Measurements from ENCODE around the gene ABLIM2. TPM values are rescaled to one million over a fixed set of nuclear protein-coding genes. Genes with fewer than 3 reads are reported as not detected.

The ABLIM2 gene
- total RNA-seq, 6 experiments from 2014 or later = 0.14 TPM; not detected in 5

DNA sequence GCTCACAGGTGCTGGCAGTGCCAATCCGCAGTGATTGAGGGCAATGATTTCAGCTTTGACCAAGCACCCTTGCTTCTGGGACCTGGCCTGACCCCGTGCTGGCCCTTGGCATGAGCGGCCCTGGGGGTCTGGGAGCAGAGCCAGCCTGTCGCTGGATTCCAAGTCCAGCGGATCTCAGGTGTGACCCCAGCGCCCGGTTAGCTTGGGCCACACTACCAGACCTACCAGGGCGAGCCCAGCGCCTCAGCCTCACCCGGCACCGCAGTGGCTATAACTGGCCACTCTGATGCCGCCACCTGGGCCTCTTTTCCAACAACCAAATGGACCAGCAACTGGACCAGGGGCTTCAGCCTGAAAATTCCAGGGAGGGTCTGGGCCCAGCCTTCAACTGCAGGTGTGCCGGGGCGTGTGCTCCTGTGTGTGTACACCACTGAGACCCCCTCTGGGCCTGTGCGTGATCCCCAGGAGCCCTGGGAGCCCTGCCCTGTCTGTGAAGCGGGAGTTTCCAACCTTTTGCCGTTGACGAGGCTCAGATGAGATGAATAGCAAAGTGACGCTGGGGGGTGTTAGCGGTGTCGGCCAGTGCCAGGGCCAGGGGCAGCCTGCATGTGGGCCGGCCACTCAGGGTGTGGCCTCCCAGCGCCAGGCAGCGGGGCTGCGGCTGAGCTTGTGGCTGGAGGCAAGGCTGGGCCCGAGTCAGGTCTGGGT lies 41.1 kb upstream of the ABLIM2 start:
- Mint-ChIP-seq H3K4me3 (peak overlapping the region; percentile 43; the same call in 1 of the 2 replicates), H3K4me1 (ENCODE audit: low read depth) (peaks cover 14% of the 10 kb centered on the region), H3K36me3 (ENCODE audit: low read depth) (no peaks in the 10 kb centered on the region), H3K9me3 (no peaks in the 10 kb centered on the region), H3K27ac (no peak overlapping the region), H3K27me3 (ENCODE audit: insufficient read depth) (peaks cover 15% of the 10 kb centered on the region)
- TF ChIP-seq, protein P1, sequence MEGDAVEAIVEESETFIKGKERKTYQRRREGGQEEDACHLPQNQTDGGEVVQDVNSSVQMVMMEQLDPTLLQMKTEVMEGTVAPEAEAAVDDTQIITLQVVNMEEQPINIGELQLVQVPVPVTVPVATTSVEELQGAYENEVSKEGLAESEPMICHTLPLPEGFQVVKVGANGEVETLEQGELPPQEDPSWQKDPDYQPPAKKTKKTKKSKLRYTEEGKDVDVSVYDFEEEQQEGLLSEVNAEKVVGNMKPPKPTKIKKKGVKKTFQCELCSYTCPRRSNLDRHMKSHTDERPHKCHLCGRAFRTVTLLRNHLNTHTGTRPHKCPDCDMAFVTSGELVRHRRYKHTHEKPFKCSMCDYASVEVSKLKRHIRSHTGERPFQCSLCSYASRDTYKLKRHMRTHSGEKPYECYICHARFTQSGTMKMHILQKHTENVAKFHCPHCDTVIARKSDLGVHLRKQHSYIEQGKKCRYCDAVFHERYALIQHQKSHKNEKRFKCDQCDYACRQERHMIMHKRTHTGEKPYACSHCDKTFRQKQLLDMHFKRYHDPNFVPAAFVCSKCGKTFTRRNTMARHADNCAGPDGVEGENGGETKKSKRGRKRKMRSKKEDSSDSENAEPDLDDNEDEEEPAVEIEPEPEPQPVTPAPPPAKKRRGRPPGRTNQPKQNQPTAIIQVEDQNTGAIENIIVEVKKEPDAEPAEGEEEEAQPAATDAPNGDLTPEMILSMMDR (IDR thresholded peaks at IDR 0.05) = no peak
- DNase-seq = no peak

DNA sequence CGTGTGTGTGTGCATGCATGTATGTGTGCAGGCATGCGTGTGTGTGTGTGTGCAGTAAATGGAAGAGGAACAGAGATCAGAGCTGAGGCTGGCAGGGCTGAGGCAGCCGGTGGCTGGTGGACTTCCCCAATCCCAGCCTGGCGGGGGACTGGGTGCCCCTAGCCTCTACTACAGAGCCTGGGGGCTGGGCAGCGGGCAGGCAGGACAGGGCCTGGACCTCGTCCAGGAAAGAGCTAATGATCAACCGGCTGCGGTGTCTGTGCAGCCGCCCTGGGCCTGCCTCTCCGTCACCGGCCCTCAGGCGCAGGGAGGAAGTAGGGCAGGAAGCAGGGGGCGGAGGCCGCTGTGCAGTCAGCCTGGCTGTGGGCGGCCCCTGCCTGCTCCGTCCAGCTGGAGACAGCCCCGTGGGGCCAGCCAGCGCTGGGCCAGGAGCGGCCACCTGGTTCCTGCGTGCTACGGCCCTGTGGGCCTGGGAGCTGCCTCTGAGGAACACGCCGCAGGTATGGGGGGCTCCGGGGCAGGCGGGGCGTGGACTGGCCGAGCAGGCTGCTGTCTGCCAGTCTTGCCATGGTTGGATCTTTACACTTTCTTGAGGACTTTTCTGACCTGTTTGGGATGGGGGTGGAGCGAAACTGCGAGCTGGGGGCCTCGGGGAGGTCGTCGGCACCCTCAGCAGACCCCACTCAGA lies 40.4 kb upstream of the ABLIM2 start, which contains the start of gene SH3TC1:
TSS of gene SH3TC1 (plus strand) at position 385 of the 688 bp plus-strand sequence. CDS start 5,905 bp downstream, outside the sequence.
- H3K27ac Mint-ChIP-seq = no peak within 1 kb of the TSS
- peaks cover 14% of the 10 kb centered on the region for H3K4me1 Mint-ChIP-seq (ENCODE audit: low read depth)
- H3K36me3 Mint-ChIP-seq (ENCODE audit: low read depth) = no peaks in the 10 kb centered on the region
- H3K9me3 Mint-ChIP-seq = no peaks in the 10 kb centered on the region
- peak within 1 kb of the TSS; percentile 43; the same call in 1 of the 2 replicates for H3K4me3 Mint-ChIP-seq
- TF ChIP-seq, protein P1 (IDR thresholded peaks at IDR 0.05) = no peak
- peaks cover 16% of the 10 kb centered on the region for H3K27me3 Mint-ChIP-seq (ENCODE audit: insufficient read depth)
- peak; percentile 83 for DNase-seq

DNA sequence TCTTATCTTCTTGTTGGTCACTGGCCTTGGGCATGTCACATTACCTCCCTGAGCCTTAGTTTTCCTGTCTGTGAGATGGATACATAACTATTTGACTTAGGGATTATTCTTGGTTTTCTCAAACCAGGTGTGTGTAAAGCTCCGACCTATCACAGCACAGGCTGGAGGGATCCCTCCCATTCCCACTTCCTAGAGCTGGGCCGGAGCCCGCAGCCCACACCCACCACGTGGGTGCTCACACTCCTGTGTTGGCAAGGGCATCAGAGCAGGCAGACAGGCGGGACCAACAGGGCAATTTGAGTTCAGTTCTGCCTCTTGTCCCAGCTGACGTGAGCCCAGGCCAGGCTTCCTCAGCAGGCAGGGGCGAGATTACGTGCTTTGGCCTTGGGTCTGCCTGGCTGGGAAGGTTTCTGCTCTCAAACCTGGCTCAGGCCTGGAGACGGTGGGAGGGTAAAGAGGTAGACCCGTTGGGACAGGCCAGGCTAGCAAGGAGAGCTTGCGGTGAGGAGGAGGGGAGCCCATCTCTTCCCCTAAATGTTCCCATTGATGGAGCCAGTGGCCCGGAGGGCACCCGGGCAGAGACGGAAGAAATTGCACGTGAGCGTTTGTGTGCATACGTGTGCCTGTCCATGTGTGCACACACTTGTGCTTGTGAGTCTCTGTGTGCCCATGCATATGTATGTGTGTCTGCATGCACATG lies 39.7 kb upstream of the ABLIM2 start:
- H3K36me3 Mint-ChIP-seq (ENCODE audit: low read depth) = no peaks in the 10 kb centered on the region
- H3K9me3 Mint-ChIP-seq = no peaks in the 10 kb centered on the region
- TF ChIP-seq, protein P1 (IDR thresholded peaks at IDR 0.05) = no peak
- peaks cover 14% of the 10 kb centered on the region for H3K4me1 Mint-ChIP-seq (ENCODE audit: low read depth)
- peaks cover 18% of the 10 kb centered on the region for H3K27me3 Mint-ChIP-seq (ENCODE audit: insufficient read depth)
- no peak for DNase-seq
- H3K4me3 Mint-ChIP-seq = no peak overlapping the region; the same call in 1 of the 2 replicates
- H3K27ac Mint-ChIP-seq = no peak overlapping the region

DNA sequence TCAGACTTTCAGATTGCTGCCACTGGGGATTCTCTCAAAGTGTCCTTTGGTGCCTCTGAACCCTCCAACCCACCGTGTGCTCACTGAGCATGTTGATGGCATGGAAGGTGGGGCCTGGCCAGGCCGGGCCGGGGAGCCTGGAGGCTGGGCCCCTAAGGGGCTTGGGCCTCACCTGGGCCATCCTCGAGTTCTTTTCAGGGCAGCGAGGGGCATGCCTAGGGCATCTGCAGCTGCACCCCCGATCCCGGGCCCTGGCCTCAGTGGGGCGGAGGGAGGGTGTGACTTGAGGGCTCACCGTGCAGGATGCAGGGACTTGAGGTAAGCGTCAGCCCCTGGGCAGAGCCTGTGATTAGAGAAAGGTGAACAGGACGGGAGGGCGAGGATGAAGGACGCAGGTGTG lies 38.9 kb upstream of the ABLIM2 start:
- no peak overlapping the region for H3K27ac Mint-ChIP-seq
- H3K36me3 Mint-ChIP-seq (ENCODE audit: low read depth) = no peaks in the 10 kb centered on the region
- H3K4me3 Mint-ChIP-seq = no peak overlapping the region
- DNase-seq = no peak
- H3K27me3 Mint-ChIP-seq (ENCODE audit: insufficient read depth) = peaks cover 18% of the 10 kb centered on the region
- TF ChIP-seq, protein P1 (IDR thresholded peaks at IDR 0.05) = no peak
- peaks cover 14% of the 10 kb centered on the region for H3K4me1 Mint-ChIP-seq (ENCODE audit: low read depth)
- H3K9me3 Mint-ChIP-seq = no peaks in the 10 kb centered on the region

DNA sequence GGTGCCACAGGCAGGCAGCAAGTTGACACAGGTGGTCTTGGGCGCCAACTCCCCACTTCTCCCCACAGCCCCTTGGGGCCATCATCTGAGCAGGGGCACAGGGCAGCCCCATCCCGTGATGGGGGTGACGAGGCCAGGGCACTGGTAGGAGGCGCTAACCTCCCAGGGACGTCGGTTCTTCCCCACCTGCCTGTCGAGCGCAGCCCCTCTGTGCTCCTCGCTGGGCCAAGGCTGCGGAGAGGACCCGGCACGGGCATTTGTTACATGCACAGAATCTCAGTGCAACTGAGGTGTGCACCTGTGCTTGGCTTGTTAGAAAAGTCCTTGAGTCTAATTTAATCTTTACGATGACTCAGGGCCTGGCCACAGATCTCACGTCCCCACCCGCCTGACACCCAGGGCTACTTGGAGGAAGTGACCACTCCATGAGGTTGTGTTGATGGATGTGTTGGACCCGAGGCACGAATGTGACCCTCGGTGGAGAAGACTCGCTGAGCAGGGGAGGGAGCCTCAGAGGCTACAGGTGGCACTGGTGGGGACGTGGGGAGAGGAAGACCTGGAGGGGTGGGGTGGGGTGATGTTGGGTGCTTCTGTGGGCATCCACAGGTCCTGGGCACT lies 37.3 kb upstream of the ABLIM2 start:
- no peak overlapping the region for H3K27ac Mint-ChIP-seq
- H3K4me3 Mint-ChIP-seq = no peak overlapping the region
- H3K27me3 Mint-ChIP-seq (ENCODE audit: insufficient read depth) = peaks cover 15% of the 10 kb centered on the region
- no peaks in the 10 kb centered on the region for H3K36me3 Mint-ChIP-seq (ENCODE audit: low read depth)
- TF ChIP-seq, protein P1 (IDR thresholded peaks at IDR 0.05) = no peak
- H3K9me3 Mint-ChIP-seq = no peaks in the 10 kb centered on the region
- DNase-seq = no peak
- peaks cover 22% of the 10 kb centered on the region for H3K4me1 Mint-ChIP-seq (ENCODE audit: low read depth)
